Daoy (cell line): Measurements from ENCODE around the gene TMEM101. TPM values are rescaled to one million over a fixed set of nuclear protein-coding genes. Genes with fewer than 3 reads are reported as not detected.
"Not testable (repeated sequence)": the region's sequence is repeated elsewhere in the genome, so short reads cannot be mapped to it uniquely, and the experiment has no call there.

ENCODE experiments used
- DNase-seq: peaks from one replicate; pipeline ENCODE4 v3.0.0-alpha.2; 2015; ENCODE audit warnings: low read depth
- total RNA-seq: library from RNA; depleted of rRNA; stranded (reverse); fragments of >200 nt; shearing (Covaris generic); gene quantifications from 2 replicates; pipeline ENCODE4 v1.2.3, GENCODE V29; 2014

TMEM101 gene
- total RNA-seq, 1 experiment from 2014 or later: 31.9 TPM

DNA sequence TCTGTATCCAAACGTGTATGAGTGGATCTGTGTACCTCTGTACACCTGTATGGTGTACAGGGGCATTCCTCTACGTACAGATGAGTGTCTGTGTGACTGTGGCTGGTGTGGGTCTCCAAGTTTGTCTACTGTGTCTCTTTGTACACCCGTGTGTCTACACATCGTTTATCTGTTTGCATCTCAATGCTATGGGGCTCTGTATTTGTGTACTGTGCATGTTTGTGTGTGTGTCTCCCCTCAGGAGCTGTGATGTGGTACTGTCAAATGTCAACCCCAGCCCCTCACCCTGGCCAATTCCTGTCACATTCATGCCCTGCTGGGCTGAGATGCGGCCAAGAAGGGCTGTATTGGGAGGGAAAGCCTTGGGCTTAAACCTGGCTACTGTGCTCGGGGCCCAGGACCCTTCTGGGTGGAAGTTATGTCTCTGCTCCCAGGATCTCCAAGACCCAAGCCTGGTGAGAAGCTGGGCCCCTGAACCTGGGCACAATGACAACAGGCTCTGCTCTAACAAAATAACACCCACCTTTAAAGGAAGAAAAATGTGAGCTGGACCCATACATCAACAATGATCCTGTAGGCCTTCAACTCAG, 13.8 kb downstream of the TMEM101 start:
- DNase-seq: no peak

DNA sequence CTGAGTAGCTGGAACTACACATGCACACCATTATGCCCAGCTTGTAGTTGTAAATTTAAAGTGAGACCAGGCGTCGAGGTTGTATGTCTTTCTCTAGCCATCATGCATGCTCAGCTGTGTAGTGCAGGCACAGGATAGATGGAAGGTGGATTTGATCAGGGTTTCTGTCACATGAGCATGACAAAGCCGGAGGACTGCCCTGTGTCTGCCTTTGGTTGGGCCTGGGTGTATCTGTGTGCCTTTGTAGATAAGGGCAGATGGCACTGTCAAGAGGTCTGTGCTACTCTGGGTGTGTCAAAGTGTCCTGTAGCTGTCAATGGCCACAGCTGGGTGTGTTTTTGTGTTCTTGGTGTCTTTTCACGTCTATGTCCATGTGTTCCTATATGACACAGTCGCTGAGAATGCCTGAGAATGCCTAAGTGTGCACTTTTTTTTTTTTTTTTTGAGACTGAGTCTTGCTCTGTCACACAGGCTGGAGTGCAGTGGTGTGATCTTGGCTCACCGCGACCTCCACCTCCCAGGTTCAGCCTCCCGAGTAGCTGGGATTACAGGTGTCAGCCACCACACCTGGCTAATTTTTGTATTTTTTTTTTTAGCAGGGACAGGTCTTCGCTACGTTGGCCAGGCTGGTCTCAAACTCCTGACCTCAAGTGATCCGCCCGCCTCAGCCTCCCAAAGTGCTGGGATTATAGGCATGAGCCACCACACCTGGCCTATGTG, 14.5 kb downstream of the TMEM101 start:
- no peak for DNase-seq

DNA sequence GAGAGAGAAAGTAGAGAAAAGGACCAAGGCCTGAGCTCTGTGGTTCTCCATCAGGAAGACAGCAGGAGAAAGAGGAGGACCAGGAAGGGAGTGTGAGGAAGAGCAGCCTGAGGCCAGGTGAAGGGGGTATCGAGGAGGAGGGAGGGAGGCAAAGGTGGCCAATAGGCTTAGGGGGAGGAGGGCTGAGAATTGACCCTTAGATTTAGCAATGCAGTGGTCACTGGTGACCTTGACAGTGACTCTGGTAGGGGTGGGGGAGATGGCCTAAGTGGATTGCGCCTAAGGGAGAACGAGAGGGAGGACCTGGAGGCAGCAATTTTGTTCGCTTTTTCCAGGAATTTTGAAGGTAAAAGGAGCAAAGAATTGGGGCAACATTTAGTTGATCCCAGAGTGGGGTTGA, 15.7 kb downstream of the TMEM101 start:
- DNase-seq: no peak

DNA sequence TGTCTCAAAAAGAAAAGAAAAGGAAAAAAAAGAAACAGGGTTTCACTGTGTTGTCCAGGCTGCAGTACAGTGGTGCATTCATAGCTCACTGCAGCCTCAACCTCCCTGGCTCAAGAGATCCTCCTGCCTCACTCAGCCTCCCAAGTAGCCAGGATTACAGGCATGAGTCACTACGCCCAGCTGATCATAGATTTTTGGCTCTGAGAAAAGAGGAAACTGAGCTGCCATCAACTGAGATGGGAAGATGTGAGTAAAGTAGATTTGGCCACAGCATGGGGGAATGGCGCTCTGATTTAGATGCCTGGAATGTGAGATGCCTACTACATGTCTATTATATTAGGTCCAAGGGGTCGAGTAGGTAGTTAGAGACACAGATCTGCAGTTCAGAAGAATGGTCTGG, 16.2 kb downstream of the TMEM101 start:
- peak; percentile 30 for DNase-seq

DNA sequence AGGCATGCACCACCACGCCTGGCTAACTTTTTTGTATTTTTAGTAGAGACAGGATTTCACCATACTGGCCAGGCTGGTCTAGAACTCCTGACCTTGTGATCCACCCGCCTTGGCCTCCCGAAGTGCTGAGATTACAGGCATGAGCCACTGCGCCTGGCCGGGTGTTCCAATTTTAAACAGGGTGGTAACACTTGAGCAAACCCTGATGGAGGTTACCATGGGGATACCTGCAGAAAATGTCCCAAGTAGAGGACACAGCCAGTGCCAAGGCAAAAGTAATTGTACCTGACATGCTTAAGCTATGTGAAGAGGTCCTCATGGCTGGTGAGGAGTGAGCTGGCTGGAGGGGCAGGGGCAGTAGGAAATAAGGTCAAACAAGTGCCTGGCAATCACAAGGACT, 17.6 kb downstream of the TMEM101 start:
- DNase-seq: not testable (repeated sequence)

DNA sequence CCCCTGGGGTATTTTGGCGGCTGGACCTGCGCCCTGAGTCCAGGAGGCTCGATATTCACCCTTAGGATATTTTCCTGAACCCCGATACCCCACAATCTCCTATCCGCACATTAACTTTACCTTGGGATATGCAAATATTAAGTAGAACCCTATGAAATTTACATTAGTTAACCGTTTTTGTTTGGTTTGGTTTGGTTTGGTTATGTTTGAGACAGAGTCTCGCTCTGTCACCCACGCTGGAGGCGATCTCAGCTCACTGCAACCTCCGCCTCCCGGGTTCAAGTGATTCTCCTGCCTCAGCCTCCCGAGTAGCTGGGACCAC, 19.7 kb downstream of the TMEM101 start:
- DNase-seq: no peak

DNA sequence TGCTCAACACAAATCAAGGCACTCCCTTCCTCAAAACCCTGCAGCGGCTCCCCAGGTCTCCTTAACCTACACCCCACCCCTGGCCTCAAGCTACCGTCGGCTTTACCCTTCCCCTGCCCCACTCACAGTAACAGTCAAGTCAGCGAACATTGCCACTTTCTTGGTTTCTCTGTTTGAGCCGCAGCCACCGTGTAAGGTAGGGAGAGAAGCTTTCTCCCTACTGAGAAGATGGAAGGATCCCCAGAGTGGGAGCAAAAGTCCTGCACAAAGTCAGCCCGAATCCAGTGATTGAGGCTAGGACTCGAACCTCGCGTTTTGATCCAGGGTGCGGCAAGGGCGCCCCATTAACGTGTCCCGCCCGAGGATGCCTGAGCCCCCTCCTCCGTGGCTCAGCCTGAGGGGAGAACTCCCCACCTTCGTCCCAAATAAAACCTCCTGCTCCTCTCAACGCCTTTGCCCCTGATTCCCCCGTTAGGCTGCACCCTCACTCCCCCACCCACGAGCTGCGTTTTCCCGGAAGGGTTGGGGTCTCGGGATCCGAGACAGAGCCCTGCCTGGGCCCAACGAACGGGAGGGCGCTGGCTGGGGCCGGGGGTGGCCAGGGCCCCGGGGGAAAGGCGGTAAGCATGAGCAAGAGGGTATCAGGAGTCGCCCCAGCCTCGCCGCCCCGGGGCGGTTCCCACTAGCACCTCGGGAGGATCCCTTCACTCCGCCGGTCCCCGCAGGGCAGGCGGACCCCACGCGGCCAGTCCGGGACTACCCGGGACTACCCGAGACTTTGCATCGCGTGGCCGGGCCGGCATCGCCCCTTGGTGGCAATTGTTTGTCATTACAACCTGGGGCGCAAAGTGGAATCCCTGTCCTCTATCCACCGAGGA, 20.3 kb downstream of the TMEM101 start:
- peak; percentile 63 for DNase-seq

DNA sequence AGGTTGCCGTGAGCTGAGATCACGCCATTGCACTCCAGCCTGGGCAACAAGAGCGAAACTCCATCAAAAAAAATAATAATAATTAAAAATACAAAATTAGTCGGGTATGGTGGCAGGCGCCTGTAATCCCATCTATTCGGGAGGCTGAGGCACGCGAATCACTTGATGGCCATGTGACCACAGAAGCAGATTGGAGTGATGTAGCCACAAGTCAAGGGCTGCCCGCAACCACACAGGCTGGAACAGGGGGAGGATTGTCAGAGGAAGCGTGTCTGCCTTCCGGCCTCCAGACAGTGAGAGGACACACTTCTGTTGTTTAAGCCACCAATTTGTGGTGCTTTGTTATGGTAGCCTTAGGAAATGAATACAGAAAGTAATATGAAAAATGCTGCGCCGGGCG, 22.1 kb downstream of the TMEM101 start:
- DNase-seq: no peak

DNA sequence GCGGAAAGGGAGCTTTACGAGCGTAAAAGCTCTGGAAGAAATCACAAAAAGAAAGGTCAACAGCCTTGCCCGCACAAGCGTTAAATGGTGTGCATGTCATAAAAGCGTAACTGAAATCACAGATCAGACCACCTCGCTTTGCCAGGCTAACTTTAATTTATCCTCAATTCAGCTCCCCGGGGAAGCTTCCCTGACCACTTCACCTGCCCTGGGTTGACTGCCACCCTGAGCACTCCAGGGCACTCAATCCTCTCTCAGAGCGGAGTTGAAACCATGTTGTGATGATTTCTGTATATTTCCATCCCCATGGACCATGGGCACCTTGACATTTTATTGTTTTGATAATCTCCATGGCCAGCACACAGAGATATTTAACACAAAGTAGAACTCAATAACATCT, 26.5 kb downstream of the TMEM101 start:
- no peak for DNase-seq

DNA sequence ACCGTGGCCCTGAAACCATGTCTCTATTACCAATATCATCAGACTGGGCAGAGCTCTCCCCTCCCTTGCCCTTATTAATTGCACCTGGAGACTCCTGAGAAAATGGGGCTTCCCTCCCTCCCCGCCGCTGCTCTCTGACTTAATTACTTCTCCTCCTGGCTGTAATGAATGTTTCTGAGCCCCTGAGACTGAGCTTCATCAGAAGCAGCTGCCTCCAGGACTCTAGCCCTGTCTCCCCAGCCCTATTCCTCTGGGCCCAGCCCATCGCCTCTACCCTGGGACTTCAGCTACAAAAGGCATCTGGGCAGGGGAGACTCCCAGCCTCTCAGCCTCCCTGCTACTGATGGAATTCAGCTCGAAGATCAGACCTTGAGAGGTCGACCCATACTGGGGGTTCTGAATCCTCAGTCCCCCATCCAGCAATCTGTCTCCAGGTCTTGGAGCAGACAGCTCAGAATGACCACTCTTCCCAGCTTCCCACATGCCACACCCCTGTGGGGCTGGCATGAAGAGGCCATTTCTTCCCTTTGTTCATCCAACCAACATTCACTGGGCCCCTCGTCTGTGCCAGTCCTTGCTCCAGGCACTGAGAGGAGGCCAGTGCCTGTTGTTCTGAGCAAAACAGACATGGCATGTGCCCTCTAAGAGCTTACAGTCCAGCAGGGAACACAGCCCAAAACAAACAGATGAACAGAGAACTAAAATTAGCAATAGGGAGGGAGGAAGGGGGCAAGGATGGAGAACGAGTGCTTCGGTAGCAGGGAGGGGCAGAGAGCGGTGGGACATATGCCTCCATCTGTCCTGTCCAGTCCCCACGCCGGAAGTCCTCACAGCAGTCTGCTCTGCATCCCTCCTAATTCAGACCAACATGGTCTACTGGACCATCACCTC, 27.4 kb downstream of the TMEM101 start:
- no peak for DNase-seq

DNA sequence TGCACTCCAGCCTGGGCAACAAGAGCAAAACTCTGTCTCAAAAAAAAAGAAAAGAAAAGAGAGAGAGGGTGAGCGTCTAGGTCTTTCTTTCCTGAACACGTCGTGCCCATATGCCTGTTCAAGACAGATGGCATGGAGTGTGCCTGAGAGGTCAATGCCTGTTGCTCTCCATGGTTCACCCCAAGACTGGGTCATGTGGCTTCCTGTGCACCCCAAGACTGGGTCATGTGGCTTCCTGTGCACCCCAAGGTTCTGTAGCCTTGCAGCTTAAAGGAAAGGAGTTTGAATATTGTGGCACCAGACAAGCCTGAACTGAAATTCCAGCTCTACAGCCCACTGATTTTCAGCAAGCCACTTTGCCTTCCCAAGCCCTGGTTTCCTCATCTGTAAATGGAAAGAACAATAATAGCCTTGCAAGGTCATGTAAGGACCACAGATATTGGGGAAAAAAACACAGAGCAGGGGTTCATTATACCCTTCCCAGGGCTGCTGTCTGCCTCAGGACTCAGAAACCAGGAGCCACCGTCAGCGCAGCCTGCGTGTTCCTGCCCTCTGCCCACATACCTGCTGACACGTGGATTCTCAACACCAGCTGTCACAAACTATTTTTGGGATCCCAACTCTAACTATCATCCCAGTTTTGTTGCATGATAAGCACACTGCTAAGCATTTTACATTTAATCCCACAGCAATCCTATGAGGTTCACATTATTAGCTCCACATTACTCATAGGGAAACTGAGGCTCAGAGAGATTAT, 28.4 kb downstream of the TMEM101 start:
- no peak for DNase-seq

DNA sequence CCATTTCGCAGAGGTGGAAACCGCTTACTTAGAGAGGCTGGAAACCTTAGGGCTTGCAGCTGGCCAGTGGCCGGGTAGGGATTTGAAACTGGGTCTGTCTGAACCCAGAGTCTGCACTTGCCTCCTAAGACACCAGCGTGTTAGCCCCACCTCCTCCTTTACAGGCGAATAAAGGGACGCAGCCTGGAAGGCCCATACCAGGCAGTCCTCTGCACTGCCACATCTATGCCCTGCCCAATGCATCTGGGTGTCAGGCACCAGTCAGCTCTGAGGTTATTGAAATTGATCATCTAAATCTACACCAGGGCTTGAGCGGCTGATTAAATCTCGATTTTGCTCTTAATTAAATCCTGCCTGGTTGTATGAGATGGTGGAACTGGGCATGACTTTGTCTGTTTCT, 30.2 kb downstream of the TMEM101 start:
- DNase-seq: no peak

DNA sequence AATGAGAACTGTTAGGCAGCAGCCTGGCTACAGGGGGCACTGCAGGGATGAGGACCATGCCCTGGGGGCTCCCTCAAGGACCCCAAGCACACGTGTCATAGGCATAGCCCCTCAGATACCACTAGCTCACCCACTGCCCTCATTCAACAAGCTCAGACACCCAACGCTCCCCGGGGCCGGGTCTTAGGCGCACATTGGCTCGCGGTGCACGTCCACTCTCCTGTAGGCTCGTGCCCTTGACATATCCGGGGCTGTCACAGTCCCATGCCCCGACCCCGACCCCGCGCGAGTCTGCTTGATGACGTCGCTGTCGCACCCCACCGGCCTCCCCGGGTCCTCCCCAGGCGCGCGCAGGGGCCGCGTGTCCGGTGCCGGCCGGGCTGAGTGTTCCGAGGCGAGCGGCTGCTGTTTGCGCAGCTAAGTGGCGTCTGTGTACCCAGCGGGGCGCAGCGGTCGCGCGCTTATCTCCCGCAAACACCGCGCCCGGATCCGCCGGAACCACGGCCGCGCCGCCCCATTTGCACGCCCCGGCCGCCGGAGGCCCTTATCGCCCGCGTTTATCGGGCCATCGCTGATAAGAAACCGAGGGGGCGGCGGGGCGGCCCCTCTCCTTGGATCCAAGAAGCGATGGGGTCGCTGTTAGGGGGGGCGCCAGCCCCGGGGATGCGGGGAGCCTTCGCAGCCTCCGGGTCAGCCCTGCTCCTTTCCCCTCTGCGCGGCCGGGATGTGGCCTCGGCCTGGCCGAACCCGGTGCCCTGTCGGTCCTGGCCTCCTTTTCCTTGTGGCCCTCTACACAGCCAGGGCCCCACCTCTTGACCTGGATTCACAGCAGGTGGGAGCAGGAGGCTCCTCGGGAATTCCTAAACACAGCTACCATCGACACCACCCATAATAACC, 31.0 kb downstream of the TMEM101 start:
- no peak for DNase-seq

DNA sequence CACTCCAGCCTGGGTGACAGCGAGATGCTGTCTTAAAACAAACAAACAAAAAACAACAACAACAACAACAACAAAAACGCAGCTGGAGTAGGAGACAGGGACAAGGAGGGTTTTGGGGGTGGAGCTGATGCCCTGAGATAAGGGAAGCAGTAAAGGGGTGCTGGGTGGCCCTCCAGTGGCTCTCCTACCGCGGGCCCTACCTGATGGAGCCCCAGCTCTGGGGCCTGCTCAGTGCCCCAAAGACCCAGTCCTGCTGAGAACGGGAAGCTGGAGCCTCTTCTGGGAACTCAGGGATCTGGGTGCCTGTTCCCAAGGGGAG, 31.6 kb downstream of the TMEM101 start:
- DNase-seq: no peak

DNA sequence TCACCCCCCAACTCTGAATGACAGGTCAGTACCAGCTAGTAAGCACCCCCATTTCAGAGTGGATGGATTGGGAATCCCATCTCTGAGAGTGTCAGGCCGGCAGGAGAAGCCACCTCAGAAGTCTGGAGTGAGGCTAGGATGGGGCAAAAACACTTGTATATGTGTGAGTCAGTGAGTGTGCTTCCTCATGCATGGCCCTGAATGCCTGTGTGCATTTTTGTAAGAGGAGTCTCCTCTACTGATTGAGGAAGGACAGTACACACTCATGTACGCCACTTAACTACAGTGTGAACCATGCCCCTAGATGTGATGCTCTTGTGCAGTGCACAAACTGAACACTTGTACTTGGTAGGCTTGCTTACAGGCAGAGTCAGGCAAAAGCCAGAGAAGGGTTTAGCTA, 32.6 kb downstream of the TMEM101 start:
- DNase-seq: no peak

DNA sequence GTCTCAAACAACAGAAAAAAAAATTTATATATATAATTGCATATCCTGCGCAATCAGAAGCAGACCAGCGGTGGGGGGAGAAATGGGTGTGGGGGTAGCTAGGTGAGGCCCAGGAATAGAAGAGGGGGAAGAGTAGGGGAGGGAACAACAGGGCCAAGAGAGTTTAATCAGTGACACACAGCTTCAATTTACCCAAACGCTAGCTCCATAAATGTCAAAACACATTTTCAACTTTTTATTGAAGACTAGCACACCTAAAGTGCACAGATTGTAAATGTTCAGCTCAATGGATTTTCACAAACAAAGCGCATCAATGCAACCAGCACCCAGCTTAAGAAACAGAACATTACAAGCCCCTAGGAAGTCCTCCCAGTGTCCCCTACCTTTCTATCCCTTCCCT, 35.1 kb downstream of the TMEM101 start:
- no peak for DNase-seq

DNA sequence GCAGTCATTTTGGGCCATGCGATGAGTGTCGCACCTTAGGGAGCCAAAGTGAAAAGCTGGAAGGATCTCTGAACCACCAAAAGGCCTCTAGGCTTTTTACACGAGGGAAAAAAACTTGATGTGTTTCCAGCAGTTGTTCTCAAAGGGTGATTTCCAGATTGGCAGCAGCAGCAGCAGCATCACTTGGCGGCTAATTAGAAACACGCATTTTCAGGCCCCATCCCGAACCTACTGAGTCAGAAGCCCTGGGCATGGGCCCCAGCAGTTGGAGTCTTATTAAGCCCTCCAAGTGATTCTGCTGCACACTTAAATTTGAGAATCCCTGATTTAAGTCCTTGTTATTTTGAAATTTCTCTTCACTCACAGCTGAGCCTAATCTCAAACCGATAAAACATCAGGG, 35.8 kb downstream of the TMEM101 start:
- DNase-seq: no peak

DNA sequence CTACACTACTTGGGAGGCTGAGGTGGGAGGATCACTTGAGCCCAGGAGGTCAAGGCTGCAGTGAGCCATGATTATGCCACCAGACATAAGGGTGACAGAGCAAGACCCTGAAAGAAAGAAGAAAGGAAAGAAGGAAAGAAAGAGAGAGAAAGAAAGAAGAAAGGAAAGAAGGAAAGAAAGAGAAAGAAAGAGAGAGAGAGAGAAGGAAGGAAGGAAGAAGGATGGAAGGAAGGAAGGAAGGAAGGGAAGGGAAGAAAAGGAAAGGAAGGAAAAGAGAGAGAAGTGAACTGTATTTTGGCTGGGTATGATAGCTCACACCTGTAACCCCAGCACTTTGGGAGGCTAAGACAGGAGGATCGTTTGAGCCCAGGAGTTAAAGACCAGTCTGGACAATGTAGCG, 36.7 kb downstream of the TMEM101 start:
- DNase-seq: no peak

DNA sequence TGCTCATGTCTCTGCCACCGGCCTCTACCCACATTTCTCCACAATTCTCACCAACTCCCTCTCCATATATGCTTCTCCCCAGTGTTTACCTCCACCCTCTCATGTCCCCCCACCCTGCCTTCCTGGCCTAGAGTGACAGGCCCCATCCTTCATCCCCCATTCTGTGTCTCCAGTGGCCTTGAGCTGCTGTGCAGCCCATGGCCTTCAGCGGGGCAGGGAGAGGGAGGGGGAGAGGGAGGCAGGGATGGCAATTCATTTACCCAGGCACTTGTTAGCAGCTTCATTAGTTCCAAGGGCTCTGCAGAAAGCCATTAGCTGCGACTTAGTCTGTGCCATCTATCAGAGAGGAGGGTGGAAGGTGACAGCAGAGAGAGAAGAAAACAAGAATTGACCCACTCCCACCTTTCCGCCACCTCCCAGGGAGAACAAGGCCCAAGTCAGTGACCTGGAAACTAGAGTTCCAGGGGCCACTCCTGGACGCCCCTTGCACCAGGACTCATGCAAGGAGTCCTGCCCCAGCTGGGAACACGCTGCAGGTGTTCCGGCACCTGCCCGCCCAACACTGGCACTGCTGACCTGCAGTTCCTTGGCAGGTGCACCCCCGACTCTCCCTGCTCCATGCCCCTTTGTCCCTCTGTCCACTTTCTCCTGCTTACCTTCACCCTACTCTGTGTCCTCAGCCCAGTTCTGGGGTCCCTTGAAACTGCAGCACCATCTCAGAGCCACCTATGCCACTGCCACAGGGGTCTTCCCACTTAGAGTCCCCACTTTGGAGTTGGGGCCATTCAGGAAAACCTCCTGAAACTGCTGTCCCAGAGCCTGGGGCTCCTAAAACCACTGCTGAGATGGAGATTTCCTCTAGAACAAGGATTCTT, 37.6 kb downstream of the TMEM101 start:
- no peak for DNase-seq
